SK-N-MC (cell line): ENCODE results near the gene CTNS.
"Not testable (repeated sequence)": the region's sequence is repeated elsewhere in the genome, so short reads cannot be mapped to it uniquely, and the experiment has no call there.

Experiments
- DNase-seq: peaks from one replicate; pipeline ENCODE4 v3.0.0-alpha.2; 2011; ENCODE audit warnings: low read depth, low spot score
- H3K27ac ChIP-seq: fragments of 200-600 bp; sonication (generic); 2 replicates; pipeline ENCODE4 v1.5.1; 2016; ENCODE audit warnings: mixed run types
- H3K36me3 ChIP-seq: fragments of 200-600 bp; sonication (generic); 2 replicates; pipeline ENCODE4 v1.6.1; 2017; ENCODE audit warnings: antibody characterized with exemption, low read length, mixed read lengths; ENCODE audit not compliant: insufficient read depth
- H3K4me3 ChIP-seq: fragments of 200-600 bp; sonication (generic); 2 replicates; pipeline ENCODE4 v1.5.1; 2016
- H3K9ac ChIP-seq: fragments of 200-600 bp; sonication (generic); 2 replicates; pipeline ENCODE4 v1.8.0; 2017; ENCODE audit warnings: mixed run types, mixed read lengths; ENCODE audit not compliant: insufficient read length
- H3K9me3 ChIP-seq: fragments of 200-600 bp; sonication (generic); 2 replicates; pipeline ENCODE4 v1.6.1; 2017; ENCODE audit warnings: low read depth, mild to moderate bottlenecking, antibody characterized with exemption, low read length, moderate library complexity, mixed read lengths
- EZH2 ChIP-seq: fragments of 200-600 bp; sonication (generic); IDR thresholded peaks from one replicate; pipeline ENCODE4 v1.6.1; 2017; ENCODE audit warnings: antibody characterized with exemption
- FOXP2 ChIP-seq: optimal IDR thresholded peaks from 2 replicates; pipeline ENCODE3; 2011; ENCODE audit warnings: mild to moderate bottlenecking, moderate library complexity; ENCODE audit not compliant: insufficient read depth; ENCODE audit errors: extremely low read length, control extremely low read depth
- POLR2AphosphoS5 ChIP-seq: IDR thresholded peaks from 2 replicates; pipeline ENCODE4 v1.6.1; 2012; ENCODE audit warnings: mild to moderate bottlenecking, low read depth, low read length, borderline replicate concordance

CTNS gene

DNA sequence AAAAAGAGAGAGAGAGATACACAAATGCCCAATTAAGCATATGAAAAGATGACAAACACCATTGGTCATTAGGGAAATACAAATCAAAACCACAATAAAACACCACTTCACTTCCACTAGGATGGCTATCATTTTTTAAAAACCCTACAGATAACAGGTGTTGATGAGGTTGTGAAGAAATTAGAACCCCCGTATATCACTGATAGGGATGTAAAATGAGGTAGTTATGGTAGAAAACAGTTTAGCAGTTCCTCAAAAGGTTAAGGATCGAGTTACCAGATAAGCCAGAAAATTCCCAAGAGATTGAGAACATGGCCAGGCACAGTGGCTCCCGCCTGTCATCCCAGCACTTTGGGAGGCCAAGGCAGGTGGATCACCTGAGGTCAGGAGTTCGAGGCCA is 56.6 kb downstream of the CTNS start:
- H3K36me3 ChIP-seq, result no peaks in the 10 kb centered on the region
- H3K27ac ChIP-seq, result no peak overlapping the region
- no peaks in the 10 kb centered on the region for H3K9me3 ChIP-seq
- H3K4me3 ChIP-seq, result no peak overlapping the region
- H3K9ac ChIP-seq, result no peak overlapping the region
- no peak for DNase-seq
- TF ChIP-seq EZH2 (no peak), FOXP2 (no peak), POLR2AphosphoS5 (no peak)

- TF ChIP-seq EZH2 (no peak), POLR2AphosphoS5 (no peak), FOXP2 (no peak)
- no peak overlapping the region for H3K4me3 ChIP-seq
- DNase-seq, result no peak
- H3K27ac ChIP-seq, result no peak overlapping the region
- H3K9ac ChIP-seq, result no peak overlapping the region
- H3K36me3 ChIP-seq, result no peaks in the 10 kb centered on the region
- no peaks in the 10 kb centered on the region for H3K9me3 ChIP-seq
Measured at GRCh38 chr17:3693829-3694231, 57.3 kb downstream of the CTNS start.

DNA sequence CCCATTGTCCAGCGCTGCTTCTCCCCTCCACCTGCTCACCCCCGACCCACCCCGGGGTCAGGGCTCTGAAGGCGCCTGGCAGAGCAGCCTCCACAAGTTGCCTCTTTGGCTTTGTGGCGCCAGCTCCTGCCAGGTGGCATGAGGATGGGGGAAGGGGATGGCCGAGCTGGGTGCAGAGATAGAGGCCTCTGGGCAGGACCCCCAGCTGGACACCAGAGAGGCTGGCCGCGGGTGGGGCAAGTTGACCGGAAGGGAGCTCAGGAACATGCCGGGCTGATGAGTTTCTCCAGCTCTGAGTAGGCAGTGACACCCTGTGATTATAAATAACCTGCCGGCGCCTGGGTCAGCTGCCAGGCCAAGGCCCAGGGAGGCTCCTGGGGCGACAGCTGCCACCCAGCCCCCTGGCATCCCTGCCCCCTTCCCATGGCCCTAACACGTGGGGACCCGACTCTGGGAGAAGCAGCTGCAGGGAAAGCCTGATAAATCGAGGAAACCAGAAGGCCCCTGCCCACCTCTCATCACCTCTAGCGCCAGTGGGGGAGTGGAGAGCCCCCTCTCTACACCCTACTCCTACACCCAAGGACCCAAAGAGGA is 58.7 kb downstream of the CTNS start:
- H3K27ac ChIP-seq, result no peak overlapping the region
- H3K9me3 ChIP-seq, result no peaks in the 10 kb centered on the region
- H3K4me3 ChIP-seq, result peak overlapping the region; percentile 85
- TF ChIP-seq EZH2, result no peak
- no peak for TF ChIP-seq FOXP2
- TF ChIP-seq POLR2AphosphoS5, result no peak
- no peak for DNase-seq
- H3K9ac ChIP-seq, result no peak overlapping the region
- H3K36me3 ChIP-seq, result no peaks in the 10 kb centered on the region

DNA sequence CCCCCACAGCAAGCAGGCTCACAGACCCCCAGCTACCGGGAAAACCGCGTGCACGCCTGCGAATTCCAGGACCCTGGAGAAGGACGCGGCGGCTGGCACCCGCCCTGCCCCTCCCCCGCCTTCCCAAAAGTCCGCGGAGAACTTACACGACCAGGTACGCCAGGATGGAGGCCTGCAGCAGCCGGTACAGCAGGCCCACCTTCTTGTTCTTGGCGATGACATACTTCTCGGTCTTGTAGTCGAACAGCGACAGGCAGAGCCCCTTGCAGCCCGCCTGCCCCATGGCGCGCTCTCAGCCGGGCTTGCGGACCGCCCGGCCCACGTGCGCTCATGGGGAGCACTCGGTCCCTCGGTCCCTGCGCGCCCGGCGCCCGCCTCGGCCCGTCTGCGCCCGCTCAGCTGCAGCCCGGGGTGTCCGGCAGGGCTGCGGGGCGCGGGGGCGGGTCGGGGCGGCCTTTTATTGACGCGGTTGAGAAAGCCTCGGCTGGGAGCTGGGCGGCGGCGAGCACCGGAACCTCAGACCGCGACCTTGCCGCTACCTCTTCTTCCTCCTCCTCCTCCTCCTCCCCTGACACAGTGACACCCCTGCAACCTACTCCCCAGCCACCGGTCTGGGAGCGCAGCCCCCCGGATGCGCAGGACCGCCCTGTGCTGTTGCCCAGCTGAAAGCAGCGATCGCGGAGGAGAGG is 59.3 kb downstream of the CTNS start, which contains the start of gene P2RX5:
P2RX5 (minus strand) TSS at position 433 of the 689 bp plus-strand sequence; CDS start at position 283, 150 bp downstream.
- DNase-seq, result no peak
- Histone ChIP-seq H3K4me3 (peak within 1 kb of the TSS; percentile 85), H3K27ac (no peak within 1 kb of the TSS), H3K9ac (peak within 1 kb of the TSS; percentile 29), H3K36me3 (no peaks in the 10 kb centered on the region), H3K9me3 (no peaks in the 10 kb centered on the region)
- TF ChIP-seq EZH2 (no peak), FOXP2 (no peak), POLR2AphosphoS5 (no peak)

DNA sequence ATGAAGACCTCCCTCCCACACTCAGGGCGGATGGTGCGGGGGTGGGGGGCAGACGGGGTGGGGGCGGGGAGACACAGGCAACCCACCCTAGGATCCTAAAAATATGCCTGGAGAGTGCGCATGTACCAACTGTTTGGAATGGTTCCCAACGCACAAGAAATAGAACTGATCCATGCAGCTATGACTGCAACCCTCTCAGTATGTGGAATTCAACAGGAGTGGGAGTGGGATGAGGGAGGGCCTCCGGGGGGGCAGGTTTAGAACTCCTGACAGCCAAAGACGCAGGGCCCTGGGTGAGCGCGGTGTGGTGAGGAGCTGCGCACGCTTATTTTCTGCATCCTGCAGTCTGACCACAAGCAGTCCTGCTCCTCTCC is 60.5 kb downstream of the CTNS start:
- H3K36me3 ChIP-seq, result no peaks in the 10 kb centered on the region
- TF ChIP-seq FOXP2 (no peak), POLR2AphosphoS5 (no peak), EZH2 (no peak)
- no peak overlapping the region for H3K4me3 ChIP-seq
- DNase-seq, result no peak
- no peak overlapping the region for H3K9ac ChIP-seq
- H3K9me3 ChIP-seq, result no peaks in the 10 kb centered on the region
- H3K27ac ChIP-seq, result no peak overlapping the region

- TF ChIP-seq FOXP2, result no peak
- TF ChIP-seq EZH2, result no peak
- no peak for TF ChIP-seq POLR2AphosphoS5
- no peak overlapping the region for H3K27ac ChIP-seq
- H3K36me3 ChIP-seq, result no peaks in the 10 kb centered on the region
- DNase-seq, result no peak
- no peak overlapping the region for H3K9ac ChIP-seq
- no peaks in the 10 kb centered on the region for H3K9me3 ChIP-seq
- H3K4me3 ChIP-seq, result no peak overlapping the region
Measured at GRCh38 chr17:3698139-3698538, 61.6 kb downstream of the CTNS start.

DNA sequence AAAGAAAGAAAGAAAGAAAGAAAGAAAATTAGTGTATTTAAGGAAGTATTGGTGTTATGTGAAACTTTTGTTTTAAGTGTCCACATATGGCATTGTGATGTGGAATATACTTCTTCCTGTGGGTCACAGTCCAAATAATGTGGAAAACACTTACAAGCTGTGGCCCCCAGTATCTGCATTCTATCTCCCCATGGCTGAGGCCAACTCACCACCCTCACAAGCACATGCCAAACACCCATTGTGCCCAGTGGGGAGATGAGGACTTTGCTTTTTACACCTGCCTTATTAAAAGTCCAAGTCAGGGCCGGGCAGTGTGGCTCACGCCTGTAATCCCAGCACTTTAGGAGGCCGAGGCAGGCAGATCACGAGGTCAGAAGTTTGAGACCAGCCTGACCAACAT is 63.4 kb downstream of the CTNS start:
- H3K9ac ChIP-seq, result no peak overlapping the region
- no peak overlapping the region for H3K4me3 ChIP-seq
- H3K9me3 ChIP-seq, result no peaks in the 10 kb centered on the region
- no peaks in the 10 kb centered on the region for H3K36me3 ChIP-seq
- no peak for DNase-seq
- no peak overlapping the region for H3K27ac ChIP-seq
- TF ChIP-seq FOXP2 (no peak), EZH2 (no peak), POLR2AphosphoS5 (no peak)

DNA sequence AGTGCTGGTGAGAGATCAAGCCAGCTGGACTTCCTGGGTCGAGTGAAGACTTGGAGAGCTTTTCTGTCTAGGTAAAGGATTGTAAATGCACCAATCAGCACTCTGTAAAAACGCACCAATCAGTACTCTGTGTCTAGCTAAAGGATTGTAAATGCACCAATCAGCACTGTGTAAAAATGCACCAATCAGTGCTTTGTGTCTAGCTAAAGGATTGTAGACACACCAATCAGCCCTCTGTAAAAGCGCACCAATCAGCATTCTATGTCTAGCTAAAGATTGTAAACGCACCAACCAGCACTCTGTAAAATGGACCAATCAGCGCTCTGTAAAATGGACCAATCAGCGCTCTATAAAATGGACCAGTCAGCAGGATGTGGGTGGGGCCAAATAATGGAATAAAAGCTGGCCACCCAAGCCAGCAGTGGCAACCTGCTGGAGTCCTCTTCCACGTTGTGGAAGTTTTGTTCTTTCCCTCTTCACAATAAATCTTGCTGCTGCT is 65.5 kb downstream of the CTNS start:
- not testable (repeated sequence) for H3K4me3 ChIP-seq, H3K9ac ChIP-seq, H3K27ac ChIP-seq, H3K9me3 ChIP-seq, H3K36me3 ChIP-seq, DNase-seq

DNA sequence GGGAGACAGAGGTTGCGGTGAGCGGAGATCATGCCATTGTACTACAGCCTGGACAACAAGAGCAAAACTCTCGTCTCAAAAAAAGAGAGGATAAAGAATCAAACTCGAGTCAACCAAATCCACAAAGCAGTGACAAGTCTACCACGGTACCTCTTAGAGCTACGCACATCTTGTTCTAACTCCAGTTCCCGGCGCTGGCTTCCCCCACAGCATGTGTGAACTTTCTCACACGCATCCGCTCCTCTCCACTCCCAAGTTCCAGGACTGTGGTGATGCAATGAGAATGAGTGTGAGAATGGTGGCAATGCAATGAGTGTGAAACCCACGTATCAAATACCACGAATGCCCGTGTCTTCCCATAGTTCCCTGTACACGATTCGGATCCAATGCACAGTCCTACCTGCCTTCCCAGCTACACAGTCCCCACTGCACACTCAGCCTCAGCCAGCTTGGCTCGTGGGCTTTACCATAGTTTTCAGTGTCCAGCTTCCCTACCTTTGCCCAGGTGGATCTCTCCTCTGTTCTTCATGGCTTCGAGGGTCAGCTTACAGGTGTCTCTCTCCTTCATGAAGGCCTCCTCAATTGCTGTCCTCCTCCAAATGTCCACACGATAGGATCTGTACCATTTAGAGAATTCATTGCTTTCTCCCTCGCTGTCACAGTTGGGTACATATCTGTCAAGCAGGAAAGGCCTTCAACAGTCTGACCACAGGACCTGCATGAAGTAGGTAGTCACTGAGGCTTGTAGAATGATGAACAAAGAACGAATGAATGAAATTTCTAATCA is 68.6 kb downstream of the CTNS start:
- H3K9ac ChIP-seq, result no peak overlapping the region
- TF ChIP-seq EZH2 (no peak), POLR2AphosphoS5 (no peak), FOXP2 (no peak)
- no peaks in the 10 kb centered on the region for H3K36me3 ChIP-seq
- no peaks in the 10 kb centered on the region for H3K9me3 ChIP-seq
- H3K4me3 ChIP-seq, result no peak overlapping the region
- DNase-seq, result no peak
- no peak overlapping the region for H3K27ac ChIP-seq

DNA sequence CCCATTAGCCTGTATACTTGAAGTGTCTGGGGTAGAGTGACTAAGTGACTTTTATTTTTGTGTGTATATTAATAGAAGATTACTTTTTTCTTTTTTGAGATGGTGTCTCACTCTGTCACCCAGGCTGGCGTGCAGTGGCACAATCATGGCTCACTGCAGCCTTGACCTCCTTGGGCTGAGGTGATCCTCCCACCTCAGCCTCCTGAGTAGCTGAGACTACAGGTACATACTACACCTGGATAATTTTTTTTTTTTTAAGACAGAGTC is 69.1 kb downstream of the CTNS start:
- H3K9me3 ChIP-seq, H3K4me3 ChIP-seq, H3K36me3 ChIP-seq, DNase-seq, H3K27ac ChIP-seq, H3K9ac ChIP-seq: not testable (repeated sequence)
